IPS-NIHi7 (cell line): ENCODE data around the gene GPR108.

Experiments
- DNase-seq: peaks from one replicate; pipeline ENCODE4 v3.0.0; 2012; ENCODE audit warnings: mixed read lengths; ENCODE audit errors: extremely low spot score

The GPR108 gene

DNA sequence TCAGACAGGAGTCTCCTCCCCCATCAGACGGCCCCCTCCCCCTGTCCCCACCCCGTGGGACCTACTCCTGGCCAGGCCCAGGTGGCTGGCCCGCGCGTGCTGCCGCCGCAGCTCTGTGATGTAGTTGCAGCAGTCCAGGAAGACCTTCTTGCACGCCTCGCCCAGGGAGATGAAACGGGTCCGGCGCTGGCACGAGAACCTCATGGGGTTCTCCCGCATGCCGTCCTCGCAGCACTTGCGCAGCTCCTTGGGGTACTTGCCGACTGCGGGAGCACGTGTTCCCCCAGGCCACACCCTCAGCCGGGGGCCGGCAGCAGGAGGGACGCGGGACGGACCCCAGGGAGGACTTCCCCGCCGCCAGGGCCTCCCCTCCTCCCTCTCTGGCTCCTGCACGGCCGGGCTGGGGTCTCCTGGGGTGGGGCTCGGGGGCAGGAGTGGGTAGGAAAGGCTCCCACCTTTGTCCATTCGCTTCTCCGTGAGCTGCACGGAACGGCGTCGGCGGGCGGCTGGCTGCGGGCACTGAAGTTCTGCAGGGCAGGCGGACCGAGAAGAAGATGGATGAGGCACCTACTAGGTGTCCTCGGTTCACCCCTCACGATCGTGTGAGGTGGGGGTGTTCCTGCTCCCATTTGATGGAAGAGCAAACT, 30.2 kb downstream of the GPR108 start:
- DNase-seq: no peak

DNA sequence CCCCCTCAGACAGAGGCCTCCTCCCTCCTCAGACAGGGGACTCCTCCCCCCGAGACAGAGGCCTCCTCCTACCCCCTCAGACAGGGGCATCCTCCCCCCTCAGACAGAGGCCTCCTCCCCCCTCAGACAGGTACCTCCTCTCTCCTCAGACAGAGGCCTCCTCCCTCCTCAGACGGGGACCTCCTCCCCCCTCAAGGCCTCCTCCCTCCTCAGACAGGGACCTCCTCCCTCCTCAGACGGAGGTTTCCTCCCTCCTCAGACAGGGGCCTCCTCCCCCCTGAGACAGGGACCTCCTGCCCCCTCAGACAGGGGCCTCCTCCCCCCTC, 30.8 kb downstream of the GPR108 start:
- no peak for DNase-seq

DNA sequence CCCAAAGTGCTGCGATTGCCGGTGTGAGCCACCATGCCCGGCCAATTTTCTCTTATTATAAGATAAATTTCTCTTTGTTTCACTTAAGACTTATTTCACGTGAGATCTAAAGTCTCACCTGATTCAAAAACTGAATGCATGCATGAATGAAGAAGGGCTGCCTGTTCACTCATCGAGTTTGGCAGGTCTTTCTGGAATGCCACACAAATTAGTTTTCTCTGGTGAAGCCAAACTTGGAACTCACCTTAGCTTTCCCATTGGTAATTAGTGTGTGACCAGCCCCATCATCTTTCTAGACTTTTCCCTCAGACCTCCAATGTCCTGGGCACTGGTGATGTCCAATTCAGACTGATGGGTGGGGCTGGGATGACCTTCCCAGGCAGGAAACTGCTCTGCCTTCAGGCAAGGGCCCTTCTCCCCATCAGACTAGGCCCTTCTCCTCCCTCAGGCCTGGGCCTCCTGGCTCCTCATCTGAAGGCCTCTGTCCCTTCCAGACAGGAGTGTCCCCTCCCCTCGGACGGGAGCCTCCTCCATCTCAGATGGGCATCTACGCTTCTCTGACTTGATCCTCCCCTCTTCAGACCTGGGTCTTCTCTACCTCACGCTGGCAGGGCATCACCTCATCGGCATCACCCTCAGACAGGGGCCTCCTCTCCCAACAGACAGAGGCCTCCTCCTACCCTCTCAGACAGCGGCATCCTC, 31.3 kb downstream of the GPR108 start:
- no peak for DNase-seq

DNA sequence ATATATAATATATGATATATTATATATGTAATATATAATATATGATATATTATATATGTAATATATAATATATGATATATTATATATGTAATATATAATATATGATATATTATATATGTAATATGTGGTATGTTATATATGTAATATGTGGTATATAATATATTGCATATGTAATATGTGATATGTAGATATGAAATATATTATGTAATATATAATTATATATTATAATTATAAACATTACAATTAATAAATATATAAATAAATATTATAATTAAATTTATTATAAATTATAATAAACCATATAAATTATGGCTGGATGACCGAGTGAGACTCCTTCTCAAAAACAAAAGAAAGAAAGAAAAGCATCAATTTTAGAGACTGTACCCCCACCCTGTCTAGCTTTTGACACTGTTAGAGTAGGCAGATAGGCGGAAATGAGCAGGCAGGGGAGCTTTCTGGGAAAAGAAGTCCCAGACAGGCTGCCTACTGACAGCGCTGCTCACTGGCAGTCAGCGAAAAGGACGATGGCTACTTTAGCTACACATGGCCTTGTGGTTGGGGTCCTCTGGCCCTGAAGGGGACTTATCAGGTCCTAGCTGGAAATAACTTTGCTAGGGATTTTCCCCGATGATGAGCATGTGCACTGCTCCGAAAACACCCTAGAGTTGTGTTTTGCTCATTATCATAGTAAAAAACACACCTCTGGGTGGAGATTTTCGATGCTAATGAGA, 36.6 kb downstream of the GPR108 start:
- no peak for DNase-seq

DNA sequence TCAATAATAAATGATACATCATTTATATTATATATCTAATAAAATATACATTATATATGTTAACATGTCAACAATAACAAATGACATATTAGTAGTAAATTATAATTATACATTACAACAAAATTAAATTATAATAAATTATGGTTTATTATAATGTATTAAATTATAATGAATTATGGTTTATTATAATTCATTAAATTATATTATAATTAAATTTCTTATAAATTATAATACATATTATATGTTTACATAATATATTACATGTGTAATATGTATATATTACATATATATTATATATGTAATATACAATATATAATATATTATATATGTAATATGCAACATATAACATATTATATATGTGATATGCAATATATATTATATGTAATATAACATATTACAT, 37.4 kb downstream of the GPR108 start:
- DNase-seq: no peak

DNA sequence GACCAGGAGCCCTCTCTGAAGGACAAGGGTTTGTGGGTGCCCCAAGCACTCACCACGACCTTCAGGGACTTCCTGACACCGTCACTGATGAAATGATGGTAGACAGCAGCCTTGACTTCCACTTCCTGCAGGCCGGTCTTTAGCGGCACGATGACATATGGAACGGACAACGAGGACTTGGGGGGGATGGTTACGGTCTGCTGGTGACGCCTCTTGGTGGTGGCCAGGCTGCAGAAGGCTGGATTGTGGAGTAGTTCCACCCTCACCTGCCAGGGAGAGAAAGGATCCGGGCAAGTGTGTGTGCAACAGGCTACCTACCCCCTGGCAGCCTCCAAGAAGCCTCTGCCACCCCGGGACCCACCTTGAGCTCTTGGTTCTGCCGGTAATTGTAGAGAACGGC, 40.1 kb downstream of the GPR108 start:
- DNase-seq: no peak

DNA sequence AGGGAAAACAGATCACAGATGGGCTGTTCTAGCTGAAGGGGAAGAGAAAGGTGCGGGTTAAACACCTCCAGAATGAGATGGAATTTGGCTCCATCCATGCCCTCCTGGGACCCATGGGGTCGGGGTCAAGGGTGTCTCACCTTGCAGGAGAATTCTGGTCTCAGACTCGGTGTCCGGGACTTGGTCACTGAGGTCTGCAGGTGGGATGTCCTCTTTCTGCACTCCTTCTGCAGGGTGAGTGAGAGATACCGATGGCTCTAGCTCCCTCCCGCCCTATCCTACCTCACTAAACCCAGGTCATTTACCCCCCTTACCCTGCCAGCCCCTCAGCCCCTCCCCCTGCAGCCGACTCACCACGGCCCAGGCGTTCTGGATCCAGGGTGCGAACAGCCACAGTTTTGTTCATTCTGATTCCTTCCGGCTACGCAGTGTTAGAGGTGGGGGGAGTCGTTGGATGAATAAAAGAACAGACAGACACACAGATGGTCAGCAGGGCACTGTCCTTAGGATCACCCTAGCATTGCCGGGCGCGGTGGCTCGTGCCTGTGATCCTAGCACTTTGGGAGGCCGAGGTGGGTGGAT, 41.0 kb downstream of the GPR108 start:
- DNase-seq: no peak

DNA sequence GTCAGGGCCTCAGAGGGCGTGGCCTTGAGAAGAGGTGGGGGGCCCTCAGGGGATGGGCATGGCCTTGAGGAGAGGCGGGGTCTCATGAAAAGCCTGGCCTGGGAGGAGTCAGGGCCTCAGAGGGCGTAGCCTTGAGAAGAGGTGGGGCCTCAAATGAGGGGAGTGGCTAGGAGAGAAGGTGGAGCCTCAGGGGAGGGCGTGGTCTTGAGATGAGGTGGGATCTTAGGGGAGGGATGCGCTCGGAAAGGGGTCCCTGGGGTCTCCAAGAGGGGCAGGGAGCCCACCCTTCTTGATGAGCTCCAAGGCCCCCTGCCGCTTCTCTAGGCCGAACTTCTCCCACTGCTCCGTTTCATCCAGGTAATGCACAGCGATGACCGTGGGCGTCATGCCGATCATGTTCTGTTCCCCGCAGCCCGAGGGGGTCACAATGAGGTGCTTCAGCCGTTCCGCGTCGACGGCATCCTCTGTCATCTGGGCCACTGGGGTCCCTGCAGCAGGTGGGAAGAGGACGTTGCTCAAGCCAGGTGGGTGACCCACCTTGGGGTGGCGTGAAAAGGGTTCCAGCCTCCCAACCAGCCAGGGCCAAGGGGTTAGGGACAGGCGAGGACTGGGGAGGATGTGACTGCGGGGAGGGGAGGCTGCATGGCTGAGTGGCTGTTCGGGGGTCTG, 43.1 kb downstream of the GPR108 start:
- no peak for DNase-seq

DNA sequence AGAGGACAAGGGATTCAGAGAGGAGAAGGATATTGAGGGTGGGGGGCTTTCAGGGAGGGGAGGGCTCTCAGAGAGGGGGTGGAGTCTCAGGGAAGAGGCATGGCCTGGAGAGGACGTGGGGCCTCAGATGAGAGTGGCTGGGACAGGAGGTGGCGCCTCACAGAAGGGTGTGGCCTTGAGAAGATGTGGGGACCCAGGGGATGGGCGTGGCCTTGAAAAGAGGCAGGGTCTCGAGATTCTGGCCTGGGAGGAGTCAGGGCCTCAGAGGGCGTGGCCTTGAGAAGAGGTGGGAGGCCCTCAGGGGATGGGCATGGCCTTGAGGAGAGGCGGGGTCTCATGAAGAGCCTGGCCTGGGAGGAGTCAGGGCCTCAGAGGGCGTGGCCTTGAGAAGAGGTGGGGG, 43.7 kb downstream of the GPR108 start:
- no peak for DNase-seq

DNA sequence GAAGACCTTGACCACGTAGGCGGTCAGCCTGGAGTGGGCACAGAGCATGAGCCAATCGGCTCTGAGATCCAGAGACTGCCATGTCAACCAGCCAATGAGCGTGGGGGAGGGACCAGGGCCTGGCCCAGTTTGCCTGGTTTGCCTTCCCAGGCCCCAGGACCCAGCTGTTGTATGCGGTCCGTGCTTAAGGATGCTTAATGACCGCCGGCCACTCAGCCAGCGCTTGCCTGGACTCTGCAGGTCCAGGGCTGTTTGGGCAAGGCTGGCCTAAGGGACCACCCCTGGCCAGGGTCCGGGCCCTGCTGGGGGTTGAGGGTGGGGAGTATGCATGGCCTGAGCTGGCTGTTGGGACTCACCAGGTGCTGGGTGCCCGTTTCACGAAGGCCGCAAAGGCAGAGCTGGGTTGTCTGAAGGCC, 44.3 kb downstream of the GPR108 start:
- no peak for DNase-seq

DNA sequence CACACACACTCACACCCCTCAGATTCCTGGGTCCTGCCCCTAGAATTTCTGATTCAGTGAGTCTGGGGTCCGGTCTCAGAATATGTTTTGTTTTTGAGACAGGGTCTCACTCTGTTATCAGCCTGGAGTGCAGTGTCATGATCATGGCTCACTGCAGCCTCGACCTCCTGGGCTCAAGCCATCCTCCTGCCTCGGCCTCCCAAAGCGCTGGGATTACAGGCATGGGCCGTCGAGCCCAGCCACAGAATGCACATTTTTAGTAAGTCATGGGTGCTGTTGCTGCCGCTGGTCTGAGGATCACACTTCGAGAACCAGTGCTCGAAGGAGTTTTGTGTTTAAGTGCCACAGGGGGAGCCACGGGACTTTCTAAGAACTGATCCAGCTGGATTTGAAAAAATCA, 45.4 kb downstream of the GPR108 start:
- DNase-seq: no peak

DNA sequence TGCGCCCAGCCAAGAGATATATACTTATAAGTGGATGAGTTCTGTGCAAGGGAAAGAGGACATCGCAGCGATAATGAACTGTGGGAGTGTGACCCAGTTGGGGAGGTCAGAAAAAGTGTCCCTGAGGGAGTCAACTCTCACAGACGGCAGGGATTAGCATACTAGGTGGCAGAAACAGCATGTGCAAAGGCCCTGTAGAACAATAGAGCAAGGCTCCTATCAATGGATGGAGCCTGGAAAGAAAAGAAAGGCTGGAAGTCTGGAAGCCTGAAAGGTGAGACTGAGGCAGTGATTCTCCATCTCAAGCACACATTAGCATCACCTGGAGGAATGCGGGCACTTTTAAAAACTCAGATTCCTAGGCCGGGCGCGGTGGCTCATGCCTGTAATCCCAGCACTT, 46.0 kb downstream of the GPR108 start:
- DNase-seq: no peak

DNA sequence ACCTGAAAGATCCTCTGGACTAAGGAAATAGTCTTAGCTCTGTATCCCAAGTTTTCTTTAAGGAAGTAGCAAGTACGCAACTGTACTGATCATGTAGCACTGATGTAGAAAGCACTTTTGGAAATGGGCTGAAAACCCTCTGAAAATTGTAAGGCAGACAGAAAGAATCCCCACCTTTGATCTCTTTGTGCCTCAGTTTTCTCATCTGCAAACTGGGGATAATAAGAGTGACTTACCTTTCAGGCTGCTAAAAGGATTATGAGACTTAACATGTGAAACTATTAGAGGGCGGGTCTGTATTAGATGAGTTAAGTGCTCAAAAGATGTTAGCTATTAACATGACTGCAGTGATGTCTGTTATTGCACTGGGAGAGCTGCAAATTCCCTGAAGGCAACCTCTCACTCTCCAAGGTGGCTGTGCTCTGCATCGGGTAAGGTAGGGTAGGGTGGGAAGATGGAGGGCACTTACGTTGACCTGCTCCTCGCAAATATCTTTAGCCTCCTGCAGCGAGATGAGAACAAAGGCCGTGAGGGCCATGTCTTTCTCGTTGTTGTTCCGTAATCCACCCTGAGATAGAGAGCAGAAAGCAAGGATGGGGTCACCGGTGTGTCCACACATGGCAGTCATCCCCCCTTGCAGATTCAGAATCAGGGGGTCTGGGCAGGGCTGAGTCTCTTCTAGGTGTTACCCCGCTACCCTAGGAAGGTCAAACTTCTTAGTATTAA, 47.1 kb downstream of the GPR108 start:
- DNase-seq: no peak

DNA sequence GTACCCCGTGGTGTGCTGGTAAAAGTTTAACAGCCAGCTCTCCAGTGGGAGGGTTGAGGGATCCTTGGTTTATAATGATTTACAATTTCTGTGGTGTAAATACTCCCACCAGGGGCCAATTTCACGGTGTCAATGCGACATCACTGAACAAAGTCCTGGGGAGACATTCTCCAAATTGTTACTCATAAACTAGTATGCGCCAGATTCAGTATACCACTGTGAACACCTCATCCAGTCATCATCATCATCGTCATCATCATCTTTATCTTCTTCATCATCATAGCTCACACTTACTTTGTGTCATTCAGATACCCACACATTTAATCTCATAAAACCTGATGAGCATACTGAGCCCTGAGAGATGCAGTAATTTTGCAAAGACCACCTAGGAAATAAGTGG, 50.3 kb downstream of the GPR108 start:
- no peak for DNase-seq

DNA sequence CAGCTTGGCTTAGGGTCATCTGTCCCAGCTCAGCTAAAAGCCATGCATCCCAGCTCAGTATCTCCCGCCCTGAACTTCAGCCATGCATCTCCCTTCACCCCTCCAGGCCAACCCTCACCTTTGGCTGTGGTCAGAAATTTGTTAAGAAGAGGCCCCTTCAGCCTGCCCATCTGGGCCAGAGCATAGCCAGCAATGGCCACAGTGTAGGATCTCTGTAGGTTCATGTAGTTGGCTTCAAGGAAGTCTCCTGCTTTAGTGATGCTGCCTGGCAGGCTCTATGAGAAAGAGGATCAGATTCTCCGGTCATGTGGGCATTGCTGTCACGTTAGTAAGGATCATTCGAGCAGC, 50.8 kb downstream of the GPR108 start:
- DNase-seq: no peak

DNA sequence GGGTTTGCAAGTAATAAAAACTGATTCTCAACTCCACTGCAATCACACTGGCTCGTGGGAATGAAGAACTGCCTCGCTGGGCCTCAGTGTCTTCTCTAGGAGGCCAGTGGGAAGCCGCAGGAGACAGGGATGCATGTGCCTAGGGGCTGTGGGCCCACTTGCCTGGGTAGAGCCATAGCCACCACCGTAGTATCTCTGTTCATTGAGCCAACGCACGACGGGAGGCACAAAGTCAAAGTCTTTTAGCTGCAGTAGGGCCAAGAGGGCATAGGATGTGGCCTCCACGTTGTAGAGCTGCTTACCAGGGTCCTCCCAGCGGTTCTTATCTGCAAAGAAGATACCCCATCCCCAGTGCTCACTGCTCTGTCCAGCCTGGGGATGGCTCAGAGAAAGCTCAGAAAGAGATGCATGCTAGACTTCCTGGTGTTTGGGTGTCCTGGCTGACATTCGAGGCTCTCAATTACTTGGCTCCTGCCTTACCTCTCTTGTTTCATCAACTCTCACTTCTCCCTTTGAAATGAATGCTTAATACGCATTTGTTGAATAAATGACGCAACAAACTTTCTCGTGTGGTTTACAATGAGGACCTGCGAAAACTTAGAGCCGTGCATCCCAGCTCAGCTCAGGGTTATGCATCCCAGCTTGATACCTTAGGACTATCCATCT, 51.3 kb downstream of the GPR108 start:
- no peak for DNase-seq

DNA sequence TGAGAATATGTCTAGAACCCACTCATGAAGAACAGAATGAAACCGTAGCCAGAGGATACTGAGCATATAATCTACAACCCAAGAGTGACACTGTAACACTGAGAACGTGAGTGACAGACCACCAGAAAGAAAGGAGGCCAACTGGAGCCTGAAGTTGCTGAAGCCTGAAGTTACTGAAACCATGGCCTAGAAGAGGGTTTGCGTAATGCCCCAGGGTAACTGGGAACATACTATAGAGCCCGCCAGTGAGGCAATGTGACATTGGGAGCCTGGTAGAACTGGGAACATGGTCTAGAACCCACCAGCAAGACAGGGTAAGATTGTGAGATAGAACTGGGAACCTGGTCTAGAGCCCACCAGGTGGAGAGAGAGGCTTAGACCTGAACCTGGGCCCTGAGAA, 51.9 kb downstream of the GPR108 start:
- DNase-seq: no peak

DNA sequence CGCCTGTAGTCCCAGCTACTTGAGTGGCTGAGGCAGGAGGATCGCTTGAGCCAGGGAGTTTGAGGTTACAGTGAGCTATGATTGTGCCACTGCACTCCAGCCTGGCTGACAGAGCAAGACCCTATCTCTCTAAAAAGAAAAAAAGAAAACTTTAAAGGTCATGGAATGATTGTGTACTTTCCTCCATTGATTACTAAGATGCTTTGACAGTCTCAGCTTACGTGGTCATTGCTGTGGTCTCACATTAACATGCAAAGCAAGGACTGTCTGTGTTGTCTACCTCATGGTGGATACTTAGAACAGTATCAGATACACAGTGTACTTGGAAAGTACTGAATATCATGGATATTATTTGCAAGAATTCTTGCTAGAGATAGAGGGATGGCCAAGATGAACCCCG, 53.4 kb downstream of the GPR108 start:
- DNase-seq: no peak

DNA sequence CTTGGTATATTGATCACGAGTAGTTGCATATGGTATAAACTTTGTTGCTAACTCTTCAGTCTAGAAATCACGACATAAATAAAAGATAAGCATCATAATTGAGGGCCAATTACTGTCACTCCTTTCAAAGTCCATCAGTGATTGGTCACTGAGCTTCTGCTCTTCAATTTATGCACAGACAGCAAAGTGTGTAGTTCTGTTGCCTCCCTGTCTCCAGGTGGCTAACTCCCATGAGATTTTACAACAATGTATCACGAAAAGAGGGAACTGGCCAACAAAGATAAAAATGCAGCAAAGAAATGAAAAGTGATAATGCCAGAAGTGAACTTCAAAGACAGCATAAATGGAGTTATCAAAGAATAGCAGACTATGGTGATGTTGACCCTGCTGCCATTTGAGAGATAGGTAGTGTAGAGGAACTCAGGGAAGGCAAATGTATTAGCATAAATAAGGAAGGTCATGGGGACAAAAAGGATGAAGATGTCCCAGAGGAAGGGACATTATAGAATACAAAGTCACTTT, 54.7 kb downstream of the GPR108 start:
- no peak for DNase-seq

DNA sequence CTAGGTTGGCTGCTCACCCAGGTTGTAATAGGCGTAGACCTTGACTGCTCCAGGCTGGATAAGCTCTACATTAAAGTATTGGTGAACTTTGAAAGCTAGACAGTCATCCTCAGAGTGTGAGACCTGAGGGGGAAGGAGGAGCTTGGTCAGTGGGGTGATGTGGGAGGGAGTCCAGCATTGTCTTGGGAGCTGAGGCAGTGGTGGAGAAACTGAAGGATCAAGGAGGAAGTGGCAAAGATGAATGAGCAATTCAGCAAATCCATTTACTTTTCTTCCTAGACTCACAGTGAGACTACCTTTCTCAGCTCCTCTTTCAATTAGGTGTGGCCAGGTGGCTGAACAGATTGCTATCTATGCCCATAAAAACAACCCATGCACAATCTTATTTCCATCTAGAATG, 57.2 kb downstream of the GPR108 start:
- DNase-seq: no peak
